NT2/D1 (cell line): ENCODE measurements around the gene LDLRAD4.

Experiments used
- DNase-seq: peaks from one replicate; pipeline ENCODE4 v3.0.0-alpha.2; 2011; ENCODE audit warnings: low read depth, low spot score
- H3K27me3 ChIP-seq: 2 replicates; pipeline ENCODE4 v1.6.0; 2011; ENCODE audit warnings: mild to moderate bottlenecking; ENCODE audit not compliant: insufficient read length, insufficient read depth
- H3K36me3 ChIP-seq: 2 replicates; pipeline ENCODE4 v1.6.1; 2011; ENCODE audit warnings: mild to moderate bottlenecking, low read length, mixed read lengths; ENCODE audit not compliant: insufficient read depth, insufficient read length
- H3K4me1 ChIP-seq: 2 replicates; pipeline ENCODE4 v1.5.1; 2011; ENCODE audit not compliant: insufficient read depth, insufficient read length
- H3K4me3 ChIP-seq: 2 replicates; pipeline ENCODE4 v1.5.1; 2011; ENCODE audit warnings: low read depth; ENCODE audit not compliant: insufficient read length
- H3K9ac ChIP-seq: 2 replicates; pipeline ENCODE4 v1.6.0; 2011; ENCODE audit warnings: low read depth; ENCODE audit not compliant: insufficient read length
- H3K9me3 ChIP-seq: 2 replicates; pipeline ENCODE4 v1.5.1; 2011; ENCODE audit warnings: mild to moderate bottlenecking, low read length; ENCODE audit not compliant: insufficient read depth
- SUZ12 ChIP-seq: IDR thresholded peaks from 2 replicates; pipeline ENCODE4 v1.6.1; 2011; ENCODE audit not compliant: insufficient read length, insufficient read depth; ENCODE audit errors: extremely low read depth
- YY1 ChIP-seq: IDR thresholded peaks from 2 replicates; pipeline ENCODE4 v1.6.1; 2011; ENCODE audit not compliant: insufficient read length, insufficient read depth
- ZNF274 ChIP-seq: IDR thresholded peaks from 2 replicates; pipeline ENCODE4 v1.6.1; 2011; ENCODE audit warnings: mild to moderate bottlenecking, low read depth, low read length

Gene LDLRAD4

DNA sequence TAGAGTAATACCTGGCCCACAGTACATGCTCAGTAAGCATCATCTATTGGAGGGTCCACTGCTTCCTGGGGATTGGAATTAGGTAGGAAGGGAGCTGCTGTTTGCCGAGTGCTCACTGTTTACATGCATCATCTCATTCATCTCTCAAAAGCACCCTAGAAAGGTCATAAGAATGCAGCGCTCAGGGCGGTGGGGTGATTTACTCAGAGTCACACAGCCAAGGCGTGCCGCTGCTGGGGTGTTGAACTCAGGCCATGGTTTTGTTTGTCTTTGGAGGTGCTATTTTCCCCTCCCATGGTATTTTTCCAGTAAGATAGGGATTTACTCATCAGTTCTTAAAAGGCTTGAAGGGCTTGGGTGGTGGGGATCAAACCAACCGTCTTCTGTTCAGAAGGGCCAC lies 227.5 kb downstream of the LDLRAD4 start:
- no peak for DNase-seq
- Histone ChIP-seq H3K4me3 (no peak overlapping the region), H3K36me3 (no peaks in the 10 kb centered on the region), H3K9me3 (no peaks in the 10 kb centered on the region), H3K4me1 (peaks cover 4% of the 10 kb centered on the region), H3K27me3 (no peaks in the 10 kb centered on the region), H3K9ac (no peak overlapping the region)
- no peak for TF ChIP-seq ZNF274
- no peak for TF ChIP-seq YY1
- no peak for TF ChIP-seq SUZ12

DNA sequence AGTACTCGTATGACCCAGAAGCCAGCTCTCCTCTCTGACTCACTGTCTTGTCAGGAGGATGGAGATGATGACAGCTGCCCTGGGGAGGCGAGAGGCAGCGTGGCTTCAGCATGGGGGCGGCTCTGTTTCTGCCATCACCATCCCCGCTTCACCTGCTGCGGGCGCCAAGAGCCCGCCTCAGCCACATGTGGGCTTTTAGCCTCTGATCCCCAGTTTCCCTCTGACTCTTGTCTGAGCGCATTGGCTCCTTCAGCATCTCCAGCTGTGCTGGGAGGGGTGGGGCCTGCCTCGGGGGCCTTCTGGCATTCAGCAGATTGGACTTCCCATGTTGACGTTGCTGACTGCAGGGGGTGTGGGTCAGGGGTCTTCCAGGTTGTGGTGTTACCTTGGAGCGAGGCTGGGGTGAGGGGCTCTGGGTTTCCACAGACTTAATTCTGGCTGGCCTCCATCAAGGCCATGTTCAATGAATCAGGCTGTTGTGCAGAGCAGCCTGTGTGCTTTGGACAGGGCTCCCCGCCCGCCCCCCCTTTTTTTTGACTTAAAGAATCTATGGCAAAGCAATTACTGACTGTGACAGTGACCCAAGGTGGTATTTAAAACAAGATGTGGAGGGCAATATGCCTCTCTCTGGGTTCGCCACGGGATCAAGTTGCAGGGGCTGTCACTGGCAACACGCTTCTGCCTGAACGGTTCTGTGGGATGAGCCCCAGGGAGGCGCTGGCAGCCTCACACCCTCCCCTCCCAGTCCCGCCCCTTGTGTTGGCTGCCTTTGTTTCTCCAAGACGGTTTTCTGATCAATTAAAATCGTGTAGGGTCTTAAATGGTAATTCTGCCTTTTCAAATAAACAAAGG lies 228.3 kb downstream of the LDLRAD4 start:
- no peaks in the 10 kb centered on the region for H3K27me3 ChIP-seq
- H3K4me1 ChIP-seq = peaks cover 9% of the 10 kb centered on the region
- TF ChIP-seq YY1 (no peak), ZNF274 (no peak), SUZ12 (no peak)
- no peaks in the 10 kb centered on the region for H3K36me3 ChIP-seq
- no peak overlapping the region for H3K4me3 ChIP-seq
- H3K9me3 ChIP-seq = no peaks in the 10 kb centered on the region
- no peak for DNase-seq
- H3K9ac ChIP-seq = no peak overlapping the region

DNA sequence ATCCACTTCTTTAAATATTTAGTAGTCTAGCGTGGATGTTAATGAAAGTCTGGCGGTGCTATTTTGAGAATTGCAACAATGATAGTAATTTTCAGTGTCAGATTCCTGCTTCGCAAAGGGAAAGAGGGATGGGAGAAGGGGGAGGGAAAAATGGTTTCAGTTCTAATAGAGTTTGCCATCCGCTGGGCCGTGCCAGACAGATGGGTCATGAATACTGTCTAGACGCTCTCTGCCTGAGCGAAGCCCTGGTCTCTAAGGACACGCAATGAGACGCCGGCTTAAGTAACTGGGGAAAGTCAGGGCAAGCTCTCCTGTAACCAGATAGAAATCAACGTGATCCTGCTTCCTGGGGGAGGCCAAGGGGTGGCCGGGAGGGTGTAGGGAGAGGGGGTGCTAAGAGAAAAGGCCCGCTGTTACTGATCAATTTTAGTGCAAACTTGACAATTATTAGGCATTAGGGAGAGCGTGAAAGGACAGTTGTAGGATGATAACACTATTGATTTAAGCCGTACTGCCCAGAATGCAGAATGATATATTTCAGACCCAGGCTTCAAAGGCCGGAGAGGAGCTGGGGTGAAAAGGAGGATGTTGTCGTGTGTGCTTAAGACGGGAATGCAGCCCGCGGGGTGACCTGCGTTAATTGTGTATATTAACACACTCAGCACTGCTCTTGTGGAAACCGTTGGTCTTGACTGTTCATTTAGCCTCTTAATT lies 229.2 kb downstream of the LDLRAD4 start:
- no peaks in the 10 kb centered on the region for H3K36me3 ChIP-seq
- DNase-seq = no peak
- H3K9me3 ChIP-seq = no peaks in the 10 kb centered on the region
- H3K4me3 ChIP-seq = no peak overlapping the region
- TF ChIP-seq SUZ12 (no peak), YY1 (no peak), ZNF274 (no peak)
- H3K27me3 ChIP-seq = no peaks in the 10 kb centered on the region
- no peak overlapping the region for H3K9ac ChIP-seq
- peaks cover 9% of the 10 kb centered on the region for H3K4me1 ChIP-seq

DNA sequence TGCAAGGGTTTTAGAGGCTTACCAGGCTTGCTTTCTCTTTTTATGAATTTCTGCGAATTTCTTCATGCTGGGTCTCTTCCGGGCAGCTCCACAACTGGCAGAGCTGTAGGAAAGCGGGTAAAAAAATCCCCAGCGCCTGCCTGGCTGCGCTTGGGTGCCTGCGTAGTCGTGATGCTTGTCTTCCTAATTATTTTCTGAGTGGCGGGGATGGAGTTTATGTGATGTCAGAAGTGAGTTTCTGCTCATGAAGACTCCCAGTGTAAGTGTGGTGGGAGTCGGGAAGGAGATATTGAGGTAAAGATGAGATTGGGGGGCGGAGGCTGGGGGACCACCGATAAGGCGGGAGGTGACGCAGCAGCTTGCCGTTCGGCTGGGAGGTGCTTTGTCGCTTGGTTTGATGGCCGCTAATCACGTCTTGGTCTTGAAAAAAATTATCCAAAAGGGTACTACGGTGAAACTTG lies 229.8 kb downstream of the LDLRAD4 start:
- Histone ChIP-seq H3K9me3 (no peaks in the 10 kb centered on the region), H3K9ac (no peak overlapping the region), H3K4me3 (no peak overlapping the region), H3K4me1 (peaks cover 9% of the 10 kb centered on the region), H3K36me3 (no peaks in the 10 kb centered on the region), H3K27me3 (no peaks in the 10 kb centered on the region)
- TF ChIP-seq ZNF274 (no peak), SUZ12 (no peak), YY1 (no peak)
- no peak for DNase-seq

DNA sequence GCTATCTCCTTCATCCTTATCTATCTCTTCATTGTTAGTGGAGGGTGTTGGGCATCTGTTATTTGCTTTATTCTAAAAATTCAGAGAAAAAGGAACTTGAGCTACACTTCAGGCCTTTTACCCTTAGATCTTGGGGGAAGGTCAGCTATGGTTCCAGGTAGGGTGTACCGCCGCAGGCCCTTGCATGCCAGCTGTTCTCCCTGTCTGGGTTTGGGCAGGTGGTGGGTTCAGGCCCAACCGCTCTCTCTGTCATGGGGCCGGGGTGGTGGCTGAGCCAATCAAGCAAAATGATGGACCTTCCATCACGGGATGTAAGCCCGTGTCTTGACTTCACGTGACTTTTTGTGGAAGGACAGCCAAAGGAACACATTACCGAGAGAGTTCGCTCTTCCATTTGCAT lies 231.1 kb downstream of the LDLRAD4 start:
- H3K9ac ChIP-seq = no peak overlapping the region
- no peaks in the 10 kb centered on the region for H3K9me3 ChIP-seq
- no peak overlapping the region for H3K4me3 ChIP-seq
- DNase-seq = no peak
- peaks cover 18% of the 10 kb centered on the region for H3K4me1 ChIP-seq
- peaks cover 3% of the 10 kb centered on the region for H3K27me3 ChIP-seq
- TF ChIP-seq YY1 = no peak
- no peak for TF ChIP-seq SUZ12
- TF ChIP-seq ZNF274 = no peak
- H3K36me3 ChIP-seq = no peaks in the 10 kb centered on the region

DNA sequence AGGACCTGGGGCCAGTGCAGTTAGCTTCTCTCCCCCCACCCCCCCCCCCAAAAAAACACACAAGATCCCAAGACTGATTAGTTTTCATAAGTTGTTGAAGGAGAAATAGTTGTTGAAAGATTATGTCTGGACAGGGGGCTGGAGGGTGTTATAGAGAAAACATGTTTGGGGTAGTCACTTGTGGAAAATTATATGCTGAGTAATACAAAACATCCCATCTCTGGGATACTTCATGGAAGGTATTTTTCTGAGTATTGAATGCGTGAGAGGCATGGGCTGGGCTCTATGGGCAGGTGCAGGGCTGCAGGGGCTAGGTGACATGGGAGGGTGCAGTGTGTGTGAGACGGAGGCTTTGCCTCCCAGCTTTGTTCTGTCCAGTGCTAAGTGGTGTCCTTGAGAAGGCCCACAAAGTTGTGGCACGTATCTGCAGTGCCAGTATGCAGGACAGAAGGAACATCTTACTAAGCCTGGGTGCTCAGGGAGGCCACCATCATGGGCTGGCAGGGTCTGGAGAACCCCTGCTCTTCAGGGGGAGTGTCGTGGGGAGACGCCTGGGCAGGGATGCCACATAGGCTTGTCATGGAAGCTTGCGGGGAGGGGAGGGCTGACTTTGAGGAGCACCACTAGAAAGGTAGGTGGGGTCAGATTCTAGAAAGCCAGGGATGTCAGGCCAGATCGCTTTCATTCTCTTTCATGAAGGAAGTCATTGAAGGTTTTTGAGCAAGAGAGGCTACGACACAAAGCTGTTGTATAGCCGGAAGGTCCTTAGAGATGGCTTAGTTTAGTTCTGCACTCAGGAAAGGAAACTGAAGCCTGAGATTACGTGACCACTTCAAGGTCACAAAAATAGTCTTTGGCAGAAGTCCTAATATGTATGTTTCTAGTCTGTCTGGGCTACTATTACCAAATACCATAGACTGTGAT lies 232.0 kb downstream of the LDLRAD4 start:
- H3K36me3 ChIP-seq = no peaks in the 10 kb centered on the region
- peaks cover 3% of the 10 kb centered on the region for H3K27me3 ChIP-seq
- H3K4me1 ChIP-seq = peaks cover 18% of the 10 kb centered on the region
- DNase-seq = no peak
- no peaks in the 10 kb centered on the region for H3K9me3 ChIP-seq
- no peak for TF ChIP-seq SUZ12
- no peak for TF ChIP-seq ZNF274
- TF ChIP-seq YY1 = no peak
- no peak overlapping the region for H3K4me3 ChIP-seq
- H3K9ac ChIP-seq = no peak overlapping the region
